ENCODE measurements around the gene TMEM109.

GRCh38 chr11:60880643-60881282 is 33.2 kb upstream of the TMEM109 start:
- TF ChIP-seq CTCF (IDR thresholded peaks at IDR 0.05; ENCODE audit: low read depth, low read length) = no peak
- TF ChIP-seq EZH2phosphoT487 (IDR thresholded peaks at IDR 0.05; ENCODE audit: low read depth) = no peak

Measured in OCI-LY3 (cell line).